Stromal cell of bone marrow (primary cell): Measurements from ENCODE around the gene CKAP2L.

Source experiments
- DNase-seq: peaks from one replicate; pipeline ENCODE4 v3.0.0-alpha.2; 2012; ENCODE audit warnings: low read depth

Gene CKAP2L

DNA sequence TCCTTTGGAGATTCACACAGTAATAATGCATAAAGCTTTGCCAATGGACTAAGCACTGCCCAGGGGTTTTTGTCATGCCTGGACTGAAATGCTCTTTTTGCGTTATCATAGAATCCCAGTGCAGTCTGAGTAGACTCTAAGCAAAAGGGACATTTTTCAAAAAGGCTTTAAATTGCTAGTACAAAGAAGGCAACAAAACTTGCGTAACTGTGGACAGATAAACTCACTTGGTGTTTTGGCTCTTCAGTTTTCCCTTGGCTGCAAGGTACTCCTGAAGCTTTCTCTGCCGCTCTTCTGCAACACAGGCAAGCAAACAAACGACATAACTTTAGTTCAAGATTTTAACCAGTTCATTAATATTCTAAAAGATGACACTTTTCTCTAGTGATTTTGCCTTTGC is 2.1 kb downstream of the CKAP2L start:
- no peak for DNase-seq

DNA sequence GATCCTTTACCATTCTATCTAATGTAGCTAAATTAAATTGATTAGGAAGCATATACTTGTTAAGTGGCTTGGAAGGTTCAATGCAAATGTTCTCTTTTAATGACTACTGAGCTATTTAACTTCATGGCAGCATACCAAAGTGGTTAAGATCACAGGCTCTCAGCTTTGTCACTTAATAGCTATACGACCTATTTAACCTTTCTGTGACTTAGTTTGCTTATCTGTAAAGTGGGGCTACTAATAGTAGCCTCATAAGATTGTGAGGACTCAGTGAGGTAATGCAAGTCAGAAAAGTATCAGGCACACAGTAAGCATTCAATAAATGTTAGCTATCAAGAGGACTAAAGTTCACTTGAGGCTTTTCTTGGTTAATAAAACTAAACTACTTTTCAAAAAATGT is 4.3 kb downstream of the CKAP2L start:
- DNase-seq: no peak

DNA sequence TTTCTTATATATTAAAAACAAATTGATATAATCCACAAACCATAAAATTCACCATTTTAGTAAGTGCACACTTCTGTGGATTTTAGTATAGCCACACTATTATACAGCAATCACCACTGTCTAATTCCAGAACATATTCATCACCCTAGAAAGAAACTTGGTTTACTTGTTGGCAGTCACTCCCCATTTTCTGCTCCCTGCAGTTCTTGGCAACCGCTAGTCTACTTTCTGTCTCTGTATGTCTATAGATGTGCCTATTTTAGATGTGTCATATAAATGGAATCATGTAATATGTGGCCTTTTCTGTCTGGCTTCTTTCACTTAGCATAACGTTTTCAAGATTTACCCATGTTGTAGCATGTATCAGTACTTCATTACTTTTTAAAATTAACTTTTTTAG is 5.7 kb downstream of the CKAP2L start:
- no peak for DNase-seq

DNA sequence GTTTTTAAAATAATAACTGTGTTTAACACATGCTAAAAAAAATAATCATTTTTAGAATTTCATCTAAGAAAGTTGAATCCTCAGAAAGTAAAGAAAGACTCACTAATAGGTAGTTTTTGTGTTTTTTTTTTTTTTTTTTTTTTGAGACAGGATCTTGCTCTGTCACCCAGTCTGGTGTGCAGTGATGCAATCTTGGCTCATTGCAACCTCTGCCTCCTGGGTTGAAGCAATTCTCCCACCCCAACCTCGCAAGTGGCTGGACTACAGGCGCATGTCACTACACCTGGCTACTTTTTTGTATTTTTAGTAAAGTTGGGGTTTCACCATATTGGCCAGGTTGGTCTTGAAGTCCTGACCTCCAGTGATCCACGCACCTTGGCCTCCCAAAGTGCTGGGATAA is 7.1 kb downstream of the CKAP2L start:
- no peak for DNase-seq

DNA sequence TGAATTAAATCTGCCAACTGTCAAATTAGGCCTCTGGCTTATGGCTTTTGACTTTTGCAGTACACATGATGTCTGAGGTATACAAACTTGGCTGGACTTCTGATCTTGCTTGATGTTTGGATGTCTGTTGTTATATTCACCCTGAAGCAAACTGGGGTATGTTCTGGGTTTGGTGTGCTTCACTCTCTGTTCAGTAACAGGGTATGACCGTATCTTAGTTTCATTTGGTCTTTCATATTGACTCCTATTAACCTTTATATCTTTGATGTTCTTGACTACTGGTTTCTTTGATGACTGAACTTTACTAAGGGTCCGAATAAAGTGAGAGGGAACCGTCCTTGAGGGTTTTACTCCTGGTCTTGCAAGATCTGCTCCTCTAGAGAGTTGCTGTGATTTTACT is 8.2 kb downstream of the CKAP2L start:
- DNase-seq: no peak

DNA sequence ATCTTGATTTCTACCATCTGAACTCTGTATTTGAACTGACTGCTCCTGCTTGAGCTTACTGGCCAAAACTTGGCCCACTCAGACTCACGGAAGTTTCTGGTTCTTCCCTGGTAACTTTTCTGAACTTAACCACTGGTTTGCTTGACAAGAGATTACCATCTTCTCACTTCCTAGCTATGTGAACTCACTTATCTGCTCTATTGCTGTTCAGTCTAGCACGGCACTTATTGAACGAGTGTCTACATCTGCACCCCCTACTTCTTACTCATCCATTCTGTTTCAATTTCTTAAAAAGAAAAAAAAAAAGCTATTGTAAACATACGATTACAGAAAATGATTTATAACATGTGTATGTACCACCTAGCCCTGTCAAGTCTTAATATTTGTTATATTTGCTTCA is 9.0 kb downstream of the CKAP2L start:
- DNase-seq: no peak

DNA sequence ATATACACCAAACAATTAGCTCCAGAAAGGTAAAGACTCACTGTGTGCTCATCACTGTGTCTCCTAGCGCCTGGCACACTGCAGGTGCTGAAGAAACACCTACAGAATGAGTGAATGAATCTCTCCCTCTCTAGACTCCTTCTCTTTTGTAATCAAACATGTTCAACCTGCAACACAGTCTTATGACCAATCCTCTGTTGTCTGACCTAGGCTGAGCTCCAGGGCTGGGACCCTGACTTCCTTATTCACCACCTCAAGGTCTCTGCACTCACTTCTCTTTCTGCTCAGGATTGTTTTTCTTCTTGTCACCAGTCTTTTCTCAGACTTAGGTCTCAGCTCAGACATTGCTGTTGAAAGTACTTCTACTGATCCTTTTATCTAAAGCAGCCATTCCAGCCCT is 9.8 kb downstream of the CKAP2L start:
- no peak for DNase-seq

DNA sequence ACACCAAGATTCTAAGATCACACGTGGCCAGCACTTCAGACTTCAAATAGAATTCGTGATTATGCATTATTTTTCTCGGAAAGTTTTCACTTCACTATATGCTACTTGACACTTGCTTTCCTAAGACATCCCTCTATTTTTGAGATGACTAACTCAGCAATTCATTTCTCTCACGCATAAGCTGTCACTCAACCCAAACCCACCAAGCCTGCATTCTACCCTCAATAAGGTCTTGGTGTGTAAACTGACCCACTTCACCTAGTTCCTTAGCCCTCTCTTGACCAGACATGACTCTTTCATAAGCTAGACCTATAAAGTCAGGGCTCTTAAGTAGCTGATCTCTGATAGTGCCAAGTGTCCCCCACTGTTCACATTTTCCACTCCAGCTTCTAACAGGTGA is 11.7 kb downstream of the CKAP2L start:
- no peak for DNase-seq

DNA sequence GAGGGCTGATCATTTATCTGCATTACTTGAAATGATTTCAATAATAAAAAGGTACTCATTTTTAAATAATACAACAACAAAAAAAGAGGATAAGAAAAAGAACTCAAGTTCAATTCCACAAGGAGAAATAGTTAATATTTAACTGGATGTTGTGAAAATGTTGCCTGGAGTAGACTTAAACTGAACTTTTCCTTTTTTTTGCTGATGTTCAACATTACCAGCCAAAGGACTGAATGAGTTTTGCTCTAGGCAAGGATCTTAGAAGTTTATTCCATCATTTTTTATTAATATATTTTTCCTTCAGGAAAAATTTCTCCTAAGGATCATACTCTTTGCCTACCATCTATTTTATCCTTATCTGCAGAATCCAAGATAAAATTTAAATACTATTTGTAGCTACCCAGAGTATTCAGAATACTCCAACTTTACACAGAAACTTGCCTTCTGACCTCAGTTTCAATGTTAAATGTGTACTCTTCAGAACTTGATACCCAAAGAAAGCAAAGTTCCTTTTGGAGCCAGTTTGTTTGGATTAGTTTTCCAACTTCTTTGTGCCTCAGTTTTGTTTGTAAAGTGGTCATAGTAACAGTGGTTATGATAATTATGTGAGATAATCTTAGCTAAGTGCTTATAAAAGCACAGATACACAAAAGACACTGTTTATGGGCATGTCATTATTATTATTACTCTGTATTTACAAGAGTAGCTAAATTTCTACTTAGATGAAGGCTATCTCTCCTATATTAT is 12.8 kb downstream of the CKAP2L start:
- no peak for DNase-seq

DNA sequence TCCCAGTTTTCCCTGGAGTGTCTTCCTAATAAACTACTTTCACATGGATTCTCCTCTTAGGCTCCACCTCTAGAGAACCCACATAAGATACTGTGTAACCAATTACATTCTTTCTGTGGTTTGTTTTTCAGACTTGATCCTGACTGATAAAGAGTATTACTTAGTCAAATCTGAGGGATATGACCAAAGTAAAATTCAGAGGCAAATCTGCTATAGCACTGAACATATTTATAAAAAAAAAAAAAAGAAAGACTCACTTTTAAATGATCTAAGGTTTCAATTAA is 13.9 kb downstream of the CKAP2L start:
- no peak for DNase-seq

DNA sequence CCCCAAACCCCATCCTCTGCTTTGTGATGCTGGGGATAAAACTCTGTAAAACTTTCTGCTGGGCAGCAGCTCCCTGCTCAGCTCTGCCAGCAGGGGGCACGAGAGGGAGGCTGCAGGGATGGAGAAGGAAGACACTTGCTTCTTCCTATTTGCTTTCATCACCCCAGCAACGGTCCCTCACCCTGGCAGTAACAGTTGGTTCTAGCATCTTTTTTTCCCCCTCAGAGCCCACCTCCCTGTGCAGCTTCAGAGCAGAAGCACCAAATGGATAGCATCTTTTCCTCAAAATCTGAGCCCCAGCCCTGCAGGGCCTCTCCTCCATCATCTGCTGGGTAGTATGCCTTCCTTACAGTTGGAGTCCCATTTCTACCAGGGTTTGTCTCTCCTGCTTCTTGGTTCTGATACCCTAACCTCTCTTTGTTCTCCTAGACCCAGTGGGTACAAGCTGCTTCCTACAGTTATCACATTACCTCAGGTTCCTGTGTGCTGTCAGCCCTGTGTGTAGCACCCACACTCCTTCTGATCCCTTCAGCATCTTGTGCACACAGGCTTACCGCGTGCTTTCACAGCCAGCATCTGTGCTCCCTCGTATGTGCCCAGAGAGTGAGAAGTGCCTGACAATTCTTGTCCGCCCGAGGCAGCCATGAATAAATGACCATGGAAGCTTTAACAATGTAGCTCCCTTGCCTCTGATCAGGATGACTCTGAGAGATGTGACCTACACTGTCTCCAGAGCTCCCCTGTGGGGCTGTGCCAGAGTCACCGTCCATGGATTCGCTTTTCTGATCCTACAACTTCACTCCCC is 14.5 kb downstream of the CKAP2L start:
- peak; percentile 59 for DNase-seq

DNA sequence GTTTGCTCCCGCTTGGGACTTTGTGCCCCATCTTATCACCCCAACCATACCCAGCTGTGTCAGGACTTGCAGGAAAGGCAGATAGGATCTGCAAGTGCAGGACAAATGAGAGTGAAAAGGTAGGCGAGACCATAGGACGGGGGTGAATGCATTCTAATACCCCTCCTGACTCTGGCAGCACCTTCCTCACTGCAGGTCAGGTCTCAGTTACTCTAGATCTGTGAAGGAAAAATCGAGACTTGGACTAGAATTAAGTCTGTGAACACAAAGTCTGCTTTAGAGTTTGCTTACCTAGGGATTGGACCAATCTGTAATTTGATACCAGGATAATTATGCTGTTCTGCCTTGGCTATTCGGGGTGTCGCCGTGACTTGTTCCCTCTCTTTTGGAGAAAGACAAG is 23.9 kb downstream of the CKAP2L start:
- DNase-seq: no peak

DNA sequence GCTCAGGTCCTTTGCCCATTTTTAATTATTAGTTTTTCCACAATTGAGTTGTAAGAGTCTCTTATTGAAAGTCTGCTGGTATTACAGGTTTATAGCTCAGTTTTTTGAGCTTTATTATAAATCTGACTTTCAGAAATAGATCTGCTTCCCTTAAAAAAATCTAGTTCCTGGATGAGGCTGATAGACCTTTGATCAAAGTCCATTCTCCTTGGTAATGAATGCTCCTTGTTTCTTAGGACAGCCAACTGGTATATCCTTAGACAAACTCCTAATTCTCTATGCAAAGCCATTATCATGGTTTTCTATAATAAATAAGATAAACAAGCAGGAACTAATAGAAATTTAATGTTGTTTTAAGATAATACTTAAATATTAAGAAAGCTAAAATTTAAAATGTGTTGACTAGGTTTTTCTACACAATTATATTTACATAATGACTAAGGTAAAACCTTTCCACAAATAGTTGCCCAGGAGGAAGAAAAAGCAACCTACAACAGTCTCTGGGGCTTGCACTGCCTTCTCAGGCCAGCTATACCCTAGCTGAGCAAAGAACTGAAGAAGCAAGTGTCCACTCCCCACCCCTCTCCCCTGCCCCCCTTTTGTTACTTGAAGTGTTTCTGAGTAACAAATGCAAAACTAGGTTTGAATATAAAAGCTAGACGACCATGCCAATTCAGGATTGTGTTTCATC is 26.7 kb downstream of the CKAP2L start:
- no peak for DNase-seq

DNA sequence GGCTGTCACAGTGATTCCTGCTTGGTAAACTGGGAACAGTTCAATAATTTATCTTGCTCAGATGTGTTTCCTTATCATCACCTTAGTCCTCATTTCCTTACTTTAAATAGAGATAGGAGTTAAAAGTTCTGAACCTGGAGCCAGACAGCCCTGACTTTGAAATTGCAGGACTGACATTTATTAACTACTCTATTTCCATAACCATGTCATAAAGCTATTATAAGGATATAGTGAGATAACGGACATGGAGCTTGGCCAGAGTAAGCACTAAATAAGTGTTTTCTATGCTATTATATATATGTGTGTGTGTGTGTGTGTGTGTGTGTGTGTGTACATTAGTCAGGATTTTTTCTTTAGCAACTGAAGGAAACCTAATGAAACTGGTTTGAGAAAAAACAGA is 30.5 kb downstream of the CKAP2L start:
- no peak for DNase-seq

DNA sequence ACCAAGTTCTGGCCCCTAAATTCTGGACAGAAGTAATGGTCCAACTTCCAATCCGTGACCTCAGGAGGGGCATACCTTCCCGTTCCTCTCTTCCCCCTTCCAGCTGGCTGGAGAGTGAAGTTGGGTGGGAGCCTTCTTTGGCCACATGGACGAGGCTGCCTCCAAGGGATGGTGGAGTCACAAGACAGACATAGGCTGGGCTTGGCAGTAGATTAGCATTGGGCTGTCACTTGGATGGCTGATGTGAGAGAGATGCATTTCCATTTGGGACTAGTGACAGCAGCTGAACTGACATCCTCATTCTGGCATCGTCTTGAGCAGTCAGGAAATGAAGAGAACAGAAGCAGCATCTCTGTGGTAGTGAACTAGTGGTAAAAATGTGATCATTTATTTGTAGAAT is 31.0 kb downstream of the CKAP2L start:
- DNase-seq: no peak

DNA sequence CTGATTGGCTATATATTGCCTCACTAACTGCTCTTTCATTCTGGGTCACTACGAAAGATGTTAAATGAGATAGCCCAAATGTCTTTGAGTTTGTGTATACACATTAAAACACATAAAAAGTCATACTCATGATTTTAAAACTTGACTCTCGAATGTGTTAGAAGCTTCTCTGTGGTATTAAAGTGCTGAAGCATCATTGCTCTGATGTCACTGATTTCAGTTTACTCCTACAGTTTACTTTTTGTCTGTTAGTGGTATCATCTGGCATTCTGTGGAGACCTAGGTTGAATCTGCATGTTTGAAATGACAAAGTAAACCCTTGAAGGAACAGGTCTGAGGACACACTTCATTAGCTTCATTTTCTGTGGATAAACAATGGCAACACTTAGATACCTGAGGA is 32.9 kb downstream of the CKAP2L start:
- no peak for DNase-seq

DNA sequence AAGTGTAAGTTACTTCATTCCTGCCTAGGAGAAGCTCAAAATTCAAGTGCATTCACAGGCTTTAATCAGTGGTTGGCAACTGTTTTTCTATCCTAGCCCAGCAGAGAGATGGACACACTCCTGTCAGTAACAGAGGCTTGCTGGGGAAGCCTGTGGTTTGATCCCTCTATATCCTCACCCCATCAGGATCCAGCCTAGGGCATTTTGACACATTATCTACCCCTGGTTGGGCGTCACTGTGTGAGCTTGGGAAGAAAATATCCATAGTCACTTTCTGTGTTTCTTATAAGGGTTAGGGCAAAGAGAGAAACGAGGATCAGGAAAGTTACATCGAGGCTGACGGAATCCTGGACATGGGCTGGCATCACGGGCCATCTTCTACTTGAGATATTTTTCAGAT is 33.6 kb downstream of the CKAP2L start:
- no peak for DNase-seq

DNA sequence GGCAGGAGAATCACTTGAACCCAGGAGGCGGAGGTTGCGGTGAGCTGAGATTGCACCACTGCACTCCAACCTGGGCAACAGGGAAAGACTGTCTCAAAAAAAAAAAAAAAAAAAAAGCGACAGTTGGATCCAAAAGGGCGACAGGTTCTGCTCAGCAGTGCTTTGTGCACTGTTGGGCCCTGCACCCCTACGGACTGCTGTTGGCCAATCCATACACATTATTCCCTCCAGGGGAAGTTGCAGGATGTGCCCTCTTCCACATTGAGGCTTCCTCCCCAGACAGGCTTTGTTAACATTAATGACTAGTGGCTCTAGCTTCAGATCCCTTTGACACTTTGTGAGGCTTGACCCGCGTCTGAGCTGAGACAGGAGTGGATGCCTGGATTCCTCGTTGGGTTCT is 34.2 kb downstream of the CKAP2L start:
- no peak for DNase-seq

DNA sequence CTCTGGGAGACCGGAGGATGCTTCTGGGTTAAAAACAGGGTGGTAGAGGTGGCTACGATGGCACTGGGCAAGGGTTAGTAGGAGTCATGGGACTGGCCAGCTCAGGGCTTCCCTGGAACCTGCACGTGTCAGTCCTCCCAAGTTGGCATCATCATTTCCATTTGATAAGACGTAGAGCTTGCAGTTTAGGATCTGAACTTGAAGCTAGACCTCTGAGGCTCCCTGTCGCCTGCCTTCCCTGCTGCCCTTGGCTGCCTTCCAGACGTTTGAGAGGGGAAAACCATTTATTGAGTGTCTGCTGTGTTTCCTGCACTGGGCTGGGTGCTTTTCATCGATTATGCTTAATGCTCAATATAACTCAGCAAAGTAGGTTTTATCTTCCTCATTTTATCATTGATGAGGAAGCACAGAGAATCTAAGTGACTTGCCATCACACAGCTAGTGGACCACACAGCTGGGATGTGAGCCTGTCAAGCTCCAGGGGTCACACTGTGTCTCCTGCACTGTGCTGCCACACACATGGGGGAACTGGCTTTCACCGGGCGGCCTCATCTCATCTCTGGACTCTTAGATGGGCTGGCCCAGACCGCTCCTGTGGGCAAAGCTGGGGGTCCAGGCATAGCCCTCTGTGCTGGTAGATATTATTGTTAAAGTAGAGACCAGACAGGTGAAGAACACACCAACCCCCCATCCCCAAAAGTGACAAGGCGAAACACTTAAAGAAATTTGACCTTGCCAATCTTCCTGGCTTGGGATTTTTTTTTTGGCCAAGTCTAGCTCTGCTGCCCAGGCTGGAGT is 35.8 kb downstream of the CKAP2L start:
- no peak for DNase-seq

DNA sequence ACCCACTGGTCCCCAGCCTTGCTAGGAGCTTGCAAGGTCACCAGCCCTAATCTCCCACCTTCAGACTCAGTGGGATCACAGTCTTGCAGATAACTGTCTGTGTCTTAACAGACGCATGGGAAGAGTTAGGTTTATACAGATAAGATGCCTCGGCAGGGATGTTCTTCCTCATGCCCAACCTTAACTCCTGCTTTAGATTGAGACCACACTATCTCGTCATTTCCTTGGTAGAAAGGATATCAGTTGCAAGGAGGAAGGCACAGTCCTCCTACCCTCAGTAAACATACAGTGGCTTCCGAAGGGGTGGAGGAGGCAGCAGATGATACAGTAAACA is 36.4 kb downstream of the CKAP2L start:
- DNase-seq: no peak

DNA sequence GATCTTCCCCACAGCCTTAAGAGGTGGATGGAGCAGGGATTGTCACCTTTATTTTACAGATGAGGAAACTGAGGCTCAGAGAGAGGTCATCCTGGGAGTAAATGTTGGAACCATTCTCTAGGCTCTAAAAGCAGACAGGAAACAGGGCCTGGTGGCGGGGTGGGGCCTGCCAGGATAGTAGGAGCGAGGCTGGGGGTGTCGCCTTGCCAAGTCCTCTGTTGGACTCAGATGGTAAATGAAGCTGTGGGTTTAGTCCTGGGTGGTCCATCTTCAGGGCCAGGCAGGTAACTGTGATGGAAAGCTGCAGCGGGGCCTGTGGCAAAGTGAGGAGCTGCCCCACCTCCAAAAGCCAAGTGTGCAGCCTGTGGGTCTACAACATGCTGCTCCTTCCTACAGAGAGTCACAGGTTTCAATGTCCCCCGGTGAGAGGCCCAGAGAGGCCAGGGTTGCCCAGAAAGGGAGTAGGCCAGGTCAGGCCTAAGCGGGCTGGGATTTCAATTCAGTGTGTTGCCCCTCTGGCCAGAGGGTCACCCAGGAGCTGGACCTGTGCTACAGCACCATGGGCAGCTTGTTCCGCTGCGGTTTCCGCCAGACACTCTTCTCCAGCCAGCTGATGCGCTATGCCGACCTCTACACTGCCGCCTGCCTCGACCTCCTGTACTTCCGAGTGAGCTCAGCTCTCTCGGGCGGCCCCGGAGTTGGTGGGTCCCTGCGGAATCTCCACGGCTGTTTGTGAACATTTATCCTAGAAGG is 37.0 kb downstream of the CKAP2L start:
- no peak for DNase-seq
